GM19238 (cell line): ENCODE results near the gene TSPAN9.

Experiments
- DNase-seq: peaks from one replicate; pipeline ENCODE4 v3.0.0; 2011; ENCODE audit warnings: low spot score; ENCODE audit not compliant: insufficient read length

The TSPAN9 gene

DNA sequence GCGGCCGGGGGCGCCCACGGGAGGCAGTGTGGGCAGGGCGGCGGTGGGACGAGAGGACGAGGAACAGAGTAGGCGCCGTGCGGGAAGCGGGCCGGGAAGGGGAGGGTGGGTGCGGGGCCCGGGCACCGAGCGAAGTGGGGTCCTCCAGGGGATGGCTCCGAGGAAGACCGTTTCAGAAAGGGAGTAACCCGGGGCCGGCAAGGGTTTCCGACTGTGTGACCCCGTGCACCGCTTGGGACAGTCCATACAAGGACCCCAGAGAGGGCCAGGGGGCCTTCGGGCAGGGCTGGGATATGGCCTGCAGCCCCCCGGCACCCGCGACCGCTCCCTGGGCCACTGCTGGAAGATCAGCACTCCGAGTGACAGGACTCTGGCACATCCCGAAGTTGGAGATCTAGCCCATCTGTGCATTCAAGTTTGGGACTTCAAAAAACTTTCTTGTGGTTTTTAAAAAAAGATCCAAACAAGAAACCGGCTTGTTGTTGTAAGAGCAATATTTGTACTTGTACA, 448 bp downstream of the TSPAN9 start:
- DNase-seq: no peak

DNA sequence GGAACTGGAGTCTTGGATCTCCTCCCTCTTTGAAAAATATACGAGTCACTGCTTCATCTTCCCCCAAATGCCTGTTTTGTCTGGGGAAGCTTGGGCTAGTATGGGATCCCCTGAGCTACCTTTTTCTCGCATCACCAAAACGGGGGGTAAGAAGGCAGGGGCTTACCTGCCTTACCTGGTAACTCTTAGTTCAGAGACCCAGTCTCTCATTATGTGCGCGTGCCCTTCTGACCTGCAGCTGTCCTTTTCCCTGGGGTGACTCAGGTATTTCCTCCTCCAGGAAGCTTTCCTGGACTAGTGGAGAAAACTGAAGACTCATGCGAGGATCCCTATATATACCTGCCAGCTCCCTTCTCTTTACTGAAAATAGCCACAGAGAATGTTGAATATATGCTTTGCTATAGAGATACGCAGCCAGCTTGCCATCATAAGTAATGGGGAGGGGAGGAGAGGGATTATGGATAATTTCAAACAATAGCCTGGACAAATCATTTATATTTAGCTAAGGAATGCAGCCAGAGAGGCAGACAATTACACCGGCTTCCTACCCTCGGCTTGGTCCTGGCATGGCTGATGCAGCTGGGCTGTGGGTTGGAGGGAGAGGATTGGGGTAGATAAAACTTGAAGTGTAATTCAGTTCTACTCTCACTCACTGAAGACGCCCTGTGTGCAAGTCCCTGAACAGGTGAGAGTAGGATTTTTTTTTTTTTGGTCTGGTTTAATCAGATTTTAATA, 1.1 kb downstream of the TSPAN9 start:
- DNase-seq: no peak

DNA sequence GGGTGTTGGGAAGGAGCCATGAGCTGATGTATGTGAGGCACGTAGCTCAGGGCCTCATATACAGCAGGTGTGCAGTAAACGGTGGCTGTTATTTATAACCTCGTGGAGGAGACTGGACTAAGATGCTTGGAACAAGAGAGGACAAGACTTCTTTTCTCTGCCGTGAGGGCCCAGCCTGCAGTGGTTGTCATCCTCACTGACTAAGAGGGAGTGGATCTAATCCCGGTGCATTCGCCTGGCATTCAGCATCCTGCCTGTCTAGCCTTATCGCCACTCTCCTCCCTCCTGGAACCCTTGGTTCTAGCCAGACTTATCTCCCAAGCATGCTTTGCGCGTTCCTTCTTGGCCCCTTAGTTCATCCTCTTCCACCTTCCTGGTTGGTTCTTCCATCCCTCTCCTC, 3.9 kb downstream of the TSPAN9 start:
- no peak for DNase-seq

DNA sequence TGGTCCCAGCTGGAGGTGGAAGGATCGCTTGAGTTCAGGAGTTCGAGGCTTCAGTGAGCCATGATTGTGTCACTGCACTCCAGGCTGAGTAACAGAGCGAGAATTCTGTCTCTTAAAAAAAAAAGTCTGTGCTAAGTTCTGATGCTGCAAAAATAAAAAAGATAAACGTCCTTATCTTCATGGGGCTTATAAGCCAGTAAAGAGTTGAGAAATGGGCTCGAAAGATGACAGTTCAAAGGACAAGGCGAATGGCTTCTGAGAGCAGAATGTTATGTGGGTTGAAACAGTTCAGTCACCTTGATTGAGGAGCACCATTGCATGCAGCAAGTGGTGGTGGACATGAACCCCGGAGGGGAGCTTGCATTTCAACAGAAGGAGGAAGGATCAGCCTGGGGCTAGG, 4.7 kb downstream of the TSPAN9 start:
- DNase-seq: no peak

DNA sequence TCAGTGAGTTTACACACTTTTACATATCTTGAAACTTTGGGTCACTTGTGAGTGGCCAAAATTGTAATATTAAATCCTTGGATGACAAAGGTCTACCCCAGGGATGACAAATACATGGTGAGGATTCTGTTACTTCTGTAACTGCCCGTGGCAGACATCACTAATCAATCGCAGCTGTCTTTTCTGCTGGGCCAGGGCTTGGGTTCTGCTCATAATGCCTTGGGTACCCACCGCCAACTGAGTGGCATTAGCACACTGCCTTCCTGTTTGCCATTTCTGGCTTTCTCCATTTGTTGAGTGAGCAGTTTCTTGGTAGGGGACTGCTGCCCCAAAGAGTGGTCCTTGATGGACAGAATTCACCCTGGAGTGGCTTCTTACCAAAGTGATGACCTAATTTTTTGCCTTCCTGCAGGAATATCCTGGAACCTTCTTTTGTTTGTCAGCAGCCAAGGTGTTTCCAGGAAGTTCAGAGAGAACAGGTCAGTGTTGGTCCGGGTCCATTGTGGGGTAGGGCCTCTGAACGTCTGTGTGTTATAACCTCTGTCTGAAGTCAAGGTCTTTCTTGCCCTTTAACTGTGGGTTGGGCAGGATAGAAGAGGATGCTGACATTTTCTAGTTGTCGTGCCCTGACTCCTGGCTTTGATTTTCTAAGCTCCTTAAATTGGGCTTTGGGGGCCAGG, 6.2 kb downstream of the TSPAN9 start:
- DNase-seq: no peak

DNA sequence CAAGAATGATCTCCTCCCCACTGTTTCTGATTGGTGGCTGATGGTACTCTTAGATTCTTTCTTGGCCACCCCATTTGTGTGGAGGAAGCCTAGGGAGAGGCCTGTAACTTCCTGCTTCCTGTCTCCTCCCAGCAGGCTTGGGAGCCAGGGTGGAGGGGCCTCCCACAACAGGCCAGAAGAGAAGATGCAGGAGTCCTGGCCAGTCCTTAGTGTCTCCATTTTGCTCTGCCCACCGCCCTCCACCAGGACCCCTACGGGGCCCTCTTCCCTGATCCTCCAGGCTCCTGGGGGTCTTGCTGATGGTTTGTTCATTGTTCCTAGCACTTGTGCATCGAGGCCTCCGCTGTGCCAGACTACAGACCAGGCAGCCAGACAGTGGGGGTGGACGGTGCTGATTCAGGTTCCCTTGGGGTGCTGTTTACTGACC, 6.8 kb downstream of the TSPAN9 start:
- no peak for DNase-seq

DNA sequence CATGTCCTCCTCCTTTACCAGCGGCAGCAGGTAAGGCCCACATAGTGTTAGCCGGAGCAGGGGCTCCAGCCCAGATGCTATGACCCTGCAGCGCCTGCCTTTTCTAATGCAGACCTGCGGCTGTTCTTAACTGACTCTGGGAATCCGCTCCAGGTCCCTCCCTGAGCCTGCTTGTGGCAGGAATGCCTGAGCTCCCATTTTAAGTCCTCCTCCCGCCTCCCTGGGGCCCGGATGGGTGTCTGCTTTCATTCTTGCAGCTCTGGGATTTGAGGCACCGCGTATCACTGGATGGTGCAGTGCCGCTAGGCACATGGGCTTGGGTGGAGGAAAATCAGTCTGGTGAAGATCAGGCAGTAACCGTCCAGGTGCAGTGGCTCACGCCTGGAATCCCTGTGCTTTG, 7.6 kb downstream of the TSPAN9 start:
- DNase-seq: no peak

DNA sequence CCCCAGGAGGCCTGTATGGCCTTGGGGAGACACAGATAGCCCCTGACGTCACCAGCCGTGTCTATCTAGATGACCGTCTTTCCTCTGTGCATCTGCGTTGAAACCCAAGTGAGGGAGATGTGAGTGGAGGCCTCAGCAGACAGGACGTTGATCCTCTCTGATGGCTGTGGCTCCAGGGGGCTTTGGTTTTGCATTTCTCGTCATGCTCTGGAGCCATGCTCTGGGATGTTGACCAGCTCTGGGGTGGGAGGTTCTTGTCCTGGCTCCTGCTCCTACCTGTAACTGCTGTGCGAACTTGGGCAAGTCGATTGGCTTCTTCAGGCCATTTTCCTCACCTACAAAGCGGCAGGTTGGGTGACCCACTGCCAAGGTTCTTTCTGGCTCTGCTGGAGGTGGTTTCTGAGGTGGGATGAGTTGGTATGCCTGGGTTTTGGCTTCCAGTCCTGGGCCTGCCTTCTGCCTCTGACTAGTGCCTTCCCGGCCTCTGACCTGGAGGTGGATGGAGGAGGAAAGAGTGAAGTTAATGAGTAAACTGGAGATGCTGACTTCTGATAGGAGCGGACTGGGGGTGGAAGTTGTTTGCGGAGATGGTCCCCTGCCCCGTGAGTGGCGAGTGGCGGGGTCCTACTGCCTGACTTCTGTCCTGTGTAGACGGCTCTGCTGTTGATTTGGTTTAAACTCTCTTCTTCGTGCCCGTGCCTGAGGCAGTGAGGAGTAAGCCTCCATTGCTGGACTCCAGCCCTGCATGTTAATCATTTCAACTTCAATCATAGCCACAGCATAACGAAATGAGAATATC, 8.4 kb downstream of the TSPAN9 start:
- no peak for DNase-seq

DNA sequence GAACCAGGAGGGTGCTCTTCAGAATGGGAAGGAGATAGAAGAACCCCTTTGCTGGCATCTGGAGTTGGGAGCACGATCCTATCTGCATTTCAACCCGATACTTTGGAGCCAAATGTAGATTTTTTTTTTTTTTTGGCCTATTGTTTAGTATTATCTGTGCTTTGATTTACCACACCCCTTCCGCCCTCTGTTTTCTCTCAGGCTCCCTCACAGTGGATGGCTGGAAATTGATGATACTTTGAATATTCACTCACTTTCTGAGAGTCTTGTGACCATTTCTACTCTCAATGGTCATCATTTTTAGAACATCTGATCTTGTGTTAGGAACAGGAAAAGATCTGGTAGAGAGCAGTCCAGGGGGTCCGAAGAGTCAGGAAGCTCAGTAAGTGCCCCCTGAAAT, 9.0 kb downstream of the TSPAN9 start:
- no peak for DNase-seq

DNA sequence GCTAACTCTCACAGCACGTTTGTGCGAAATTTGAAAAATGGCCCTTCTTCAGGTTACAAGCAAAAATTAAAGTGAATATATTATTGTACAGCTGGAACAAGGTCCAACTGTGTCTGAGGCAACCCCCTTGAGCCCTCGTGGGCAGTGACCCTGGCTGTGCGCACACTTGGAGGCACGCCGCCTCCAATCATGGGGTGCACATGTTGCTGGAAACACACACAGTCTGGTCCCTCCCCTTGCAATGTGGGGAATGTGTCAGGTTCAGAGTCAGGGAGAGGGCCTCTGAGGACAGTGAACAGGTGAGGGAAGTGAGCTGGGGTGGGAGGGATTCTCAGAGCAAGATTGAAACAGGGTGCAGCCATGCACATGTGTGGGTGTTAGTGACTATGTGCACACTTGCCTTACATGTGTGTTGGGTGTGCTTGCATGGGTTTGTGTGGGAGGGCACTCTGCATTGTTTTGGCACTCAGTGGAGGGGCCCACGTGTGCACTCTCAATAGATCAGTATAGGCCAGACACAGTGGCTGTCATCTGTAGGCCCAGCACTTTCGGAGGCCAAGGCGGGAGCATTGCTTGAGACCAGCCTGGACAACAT, 9.6 kb downstream of the TSPAN9 start:
- no peak for DNase-seq

DNA sequence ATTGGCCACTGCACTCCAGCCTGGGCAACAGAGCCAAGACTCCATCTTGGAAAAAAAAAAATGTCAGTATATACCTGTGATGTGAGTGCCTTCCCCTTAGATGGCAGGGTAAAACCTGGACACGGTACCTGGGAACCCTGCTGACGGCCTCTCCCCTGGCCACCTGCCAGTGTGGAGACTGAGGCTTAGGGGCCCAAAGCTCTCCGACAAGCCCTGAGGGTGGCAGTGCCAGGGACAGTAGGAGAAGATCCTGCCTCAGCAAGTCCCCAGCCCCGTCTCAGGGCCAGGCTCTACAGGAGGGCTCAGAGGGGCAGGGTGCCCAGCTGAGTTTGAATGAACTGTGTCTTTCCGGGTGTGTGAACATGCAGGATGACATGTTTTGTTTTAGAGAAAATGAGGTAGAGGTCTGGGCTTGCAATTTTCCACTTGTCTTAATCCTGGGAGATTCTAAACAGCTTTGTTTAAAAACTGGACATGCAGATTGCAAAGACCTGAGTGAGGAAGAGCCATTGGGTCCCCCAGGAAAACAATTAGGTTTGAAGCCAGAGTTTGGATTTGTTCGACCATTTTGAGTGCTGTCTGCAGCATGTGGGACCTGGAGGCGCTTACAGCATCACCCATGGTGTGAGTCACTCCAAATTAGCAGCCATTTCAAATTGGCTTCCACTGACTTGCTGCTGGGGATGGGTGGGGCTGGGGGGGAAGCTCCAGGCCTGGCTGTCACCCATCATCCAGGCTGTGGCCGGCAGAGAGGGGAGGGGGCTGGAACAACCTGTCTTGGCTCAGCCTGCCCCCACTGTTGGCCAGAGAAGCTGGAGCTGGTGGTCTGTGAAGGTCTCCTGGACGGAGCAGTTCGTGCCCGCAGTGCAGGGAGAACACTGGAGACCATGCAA, 10.8 kb downstream of the TSPAN9 start:
- DNase-seq: no peak

DNA sequence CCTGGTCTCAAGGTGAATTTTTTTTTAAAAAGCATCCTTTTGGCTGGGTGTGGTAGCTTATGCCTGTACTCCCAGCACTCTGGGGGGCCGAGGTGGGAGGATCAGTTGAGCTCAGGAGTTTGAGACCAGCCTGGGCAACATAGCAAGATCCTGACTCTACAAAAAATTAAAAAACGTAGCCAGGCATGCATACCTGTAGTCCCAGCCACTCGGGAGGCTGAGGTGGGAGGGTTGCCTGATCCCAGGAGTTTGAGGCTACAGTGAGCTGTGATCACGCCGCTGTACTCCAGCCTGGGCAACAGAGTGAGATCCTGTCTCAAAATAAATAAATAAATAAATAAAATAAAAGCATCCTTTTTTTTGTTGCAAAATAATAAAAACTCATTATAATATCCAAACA, 12.4 kb downstream of the TSPAN9 start:
- no peak for DNase-seq

DNA sequence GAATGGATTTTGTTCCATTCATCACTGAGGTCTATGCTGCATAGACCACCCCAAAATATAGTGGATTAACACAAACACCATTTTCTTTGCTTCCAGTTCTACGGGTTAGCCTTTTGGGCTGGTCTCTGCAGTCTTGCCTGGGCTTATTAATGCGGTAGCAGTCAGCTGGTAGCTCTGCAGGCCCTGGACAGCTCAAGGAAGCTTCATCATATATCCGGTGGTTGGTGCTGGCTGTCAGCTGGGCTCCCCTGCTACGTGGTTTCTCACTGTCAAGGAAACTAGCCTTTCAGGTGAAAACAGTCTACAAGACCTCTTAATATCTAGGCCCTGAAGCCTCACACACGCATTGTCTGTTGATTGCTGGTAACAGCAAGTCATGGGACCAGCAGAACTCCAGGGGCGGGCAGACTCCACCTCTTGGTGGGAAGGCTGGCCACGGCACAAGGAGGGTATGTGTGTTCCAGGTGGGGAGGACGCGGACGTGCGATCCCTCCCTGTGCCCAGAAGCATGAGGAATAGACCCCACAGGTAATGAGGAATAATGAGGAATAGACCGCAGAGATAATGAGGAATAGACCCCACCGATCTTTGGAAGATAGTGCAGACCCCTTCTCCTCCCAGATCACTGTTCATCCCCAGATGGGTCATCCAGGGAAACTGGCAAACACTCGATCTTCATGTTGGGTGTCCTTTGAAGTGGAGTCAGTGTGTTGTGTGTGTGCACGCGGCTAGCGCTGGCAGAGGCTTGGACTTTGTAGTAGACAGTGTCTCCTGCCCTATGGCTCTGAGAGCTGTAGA, 13.3 kb downstream of the TSPAN9 start:
- DNase-seq: no peak

DNA sequence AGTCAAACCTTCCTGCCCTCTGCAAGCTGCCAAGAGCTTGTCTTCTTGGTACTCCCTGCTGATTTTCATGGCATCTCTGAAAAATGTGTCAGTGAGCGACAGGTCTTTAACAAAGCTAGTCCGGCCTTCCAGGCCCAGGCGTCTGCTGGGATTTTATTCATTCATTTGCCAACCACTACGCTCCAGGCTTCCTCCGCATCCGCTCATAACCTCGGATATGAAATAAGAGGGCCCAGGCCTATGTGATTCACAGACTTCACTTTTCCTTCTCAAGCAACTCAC, 13.8 kb downstream of the TSPAN9 start:
- DNase-seq: no peak

DNA sequence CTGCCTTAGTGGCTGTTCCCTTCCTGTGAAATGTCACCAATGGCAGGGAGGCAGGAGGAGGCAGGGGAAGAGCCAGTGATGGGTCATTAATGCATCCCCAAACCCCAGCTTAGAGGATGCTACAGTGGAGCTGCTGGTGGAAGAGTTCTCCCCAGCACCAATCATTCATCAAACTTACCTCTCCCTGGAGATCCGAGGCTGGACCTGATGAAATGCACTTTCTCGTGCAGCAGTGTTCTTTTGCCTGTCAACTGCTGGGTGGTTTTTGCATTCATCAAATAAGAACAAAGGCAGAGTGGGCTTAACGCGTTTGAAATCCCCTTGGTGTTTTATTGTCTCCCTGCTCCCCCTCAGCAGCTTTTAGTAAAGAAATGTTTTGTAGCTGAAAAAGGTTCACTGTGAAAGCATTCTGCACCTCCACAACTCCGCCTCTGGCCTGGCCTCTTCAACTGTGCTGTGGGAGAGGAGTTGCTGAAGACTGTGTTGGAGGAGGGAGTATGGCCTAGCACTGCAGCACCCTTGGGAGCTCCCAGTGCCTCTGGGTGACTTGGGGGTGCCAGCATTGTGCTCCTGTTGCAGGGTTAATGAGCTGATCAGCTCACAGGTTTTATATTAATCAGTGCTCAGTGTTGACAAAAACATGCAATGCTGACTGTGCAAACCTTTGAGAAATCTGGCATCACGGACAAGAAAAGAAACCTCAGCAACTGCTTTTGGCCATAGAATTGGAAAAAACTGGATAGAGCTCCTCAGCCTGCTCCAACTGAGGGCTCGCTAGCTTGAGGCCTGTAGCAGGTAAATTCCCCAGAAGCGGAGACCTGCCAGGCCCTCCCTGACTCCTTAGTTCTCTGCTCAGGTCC, 14.4 kb downstream of the TSPAN9 start:
- DNase-seq: no peak

DNA sequence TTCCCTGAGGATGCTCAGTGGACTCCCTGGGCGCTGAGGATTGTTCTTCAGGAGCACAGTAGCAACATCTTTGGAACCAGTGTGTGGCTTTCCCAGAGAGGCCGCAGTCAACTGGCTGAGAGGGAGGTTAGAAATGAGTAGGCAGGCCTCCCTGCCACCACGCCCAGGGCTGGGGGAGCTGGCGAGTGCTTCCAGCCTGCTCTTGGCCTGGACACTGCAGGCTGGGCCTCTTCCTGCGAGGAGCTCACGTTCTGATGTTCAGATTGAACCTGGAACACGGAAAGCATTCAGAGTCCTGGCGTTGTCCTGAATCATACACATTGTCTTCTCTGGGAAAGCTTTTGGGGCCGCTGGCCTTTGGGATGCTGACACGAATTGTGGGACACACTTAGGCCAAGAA, 15.6 kb downstream of the TSPAN9 start:
- DNase-seq: no peak

DNA sequence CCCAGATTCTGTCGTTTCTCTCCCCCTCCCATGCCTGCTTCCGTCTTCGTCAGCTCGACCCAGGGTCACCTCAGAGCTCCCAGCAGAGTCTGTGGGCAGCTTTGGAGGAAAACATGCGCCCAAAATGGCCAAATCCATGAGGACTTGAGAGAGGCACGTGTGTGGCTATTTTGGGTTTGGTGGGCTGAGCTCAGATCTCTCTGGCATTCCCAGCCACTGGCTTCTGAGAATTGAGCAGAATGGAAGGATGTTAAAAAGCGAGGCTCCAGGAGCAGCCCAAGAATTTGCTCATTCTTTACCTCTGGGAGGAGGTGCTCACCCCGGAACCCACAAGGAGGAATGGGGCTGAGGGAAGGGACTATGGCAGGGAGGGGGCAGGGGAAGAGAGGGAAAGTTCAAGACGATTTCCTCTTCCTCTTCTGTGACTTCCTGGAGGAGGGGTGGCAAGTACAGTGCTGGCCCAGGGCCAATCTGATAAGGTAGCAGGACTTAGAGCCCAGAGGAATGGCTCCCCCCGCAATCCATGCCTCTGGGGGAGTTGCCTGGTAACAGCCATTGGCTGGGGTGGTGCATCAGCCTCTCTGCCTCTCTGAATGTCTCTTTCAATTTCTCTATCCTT, 20.1 kb downstream of the TSPAN9 start:
- DNase-seq: no peak

DNA sequence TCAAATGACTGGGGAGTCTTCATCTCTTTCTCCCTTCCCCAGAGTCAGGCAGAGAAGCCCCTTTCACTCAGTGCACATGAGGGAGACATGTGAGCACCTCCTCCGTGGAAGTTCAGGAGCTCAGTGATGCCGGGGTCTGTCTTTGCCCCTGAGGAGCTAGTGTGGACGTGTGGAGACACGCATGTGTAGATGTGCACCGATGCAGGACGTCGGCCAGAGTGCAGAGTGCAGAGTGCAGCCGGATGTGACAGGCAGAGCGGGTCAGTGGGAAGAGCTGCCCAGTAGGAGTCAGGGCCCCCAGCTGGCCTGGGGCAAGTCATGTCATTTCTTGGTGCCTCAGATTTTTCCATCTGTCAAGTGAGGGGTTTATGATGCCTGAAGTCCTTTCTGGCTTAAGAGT, 20.7 kb downstream of the TSPAN9 start:
- DNase-seq: no peak

DNA sequence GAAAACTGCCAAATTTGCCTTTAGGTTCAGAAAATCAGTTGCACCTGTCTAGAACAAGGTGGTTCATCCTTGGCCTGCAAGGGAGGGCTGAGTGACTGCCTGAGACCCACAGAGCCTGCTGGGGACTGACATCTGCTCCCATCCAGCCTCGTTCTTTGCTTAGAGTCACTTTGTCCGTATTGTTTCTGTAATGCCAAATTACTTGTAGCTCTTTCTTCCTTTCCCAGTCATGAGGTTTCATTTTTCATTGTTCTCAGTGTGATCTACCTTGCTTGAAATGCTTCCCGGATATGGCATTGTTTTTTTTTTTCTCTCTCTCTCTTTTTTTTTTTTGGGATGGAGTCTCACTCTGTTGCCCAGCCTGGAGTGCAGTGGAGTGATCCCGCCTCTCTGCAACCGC, 21.3 kb downstream of the TSPAN9 start:
- DNase-seq: no peak
